GM12875 (cell line): ENCODE results near the gene PTPN2.

Experiments
- H3K4me3 ChIP-seq: one replicate; pipeline ENCODE4 v1.5.1; 2011; ENCODE audit warnings: low read depth, low read length, control low read depth
- TF ChIP-seq, protein P1 (sequence below): IDR thresholded peaks from 2 replicates; pipeline ENCODE4 v1.5.1; 2011; ENCODE audit warnings: low read depth, mild to moderate bottlenecking, control low read depth, inconsistent platforms, low read length, moderate library complexity, borderline replicate concordance; ENCODE audit not compliant: insufficient read depth

PTPN2 gene

DNA sequence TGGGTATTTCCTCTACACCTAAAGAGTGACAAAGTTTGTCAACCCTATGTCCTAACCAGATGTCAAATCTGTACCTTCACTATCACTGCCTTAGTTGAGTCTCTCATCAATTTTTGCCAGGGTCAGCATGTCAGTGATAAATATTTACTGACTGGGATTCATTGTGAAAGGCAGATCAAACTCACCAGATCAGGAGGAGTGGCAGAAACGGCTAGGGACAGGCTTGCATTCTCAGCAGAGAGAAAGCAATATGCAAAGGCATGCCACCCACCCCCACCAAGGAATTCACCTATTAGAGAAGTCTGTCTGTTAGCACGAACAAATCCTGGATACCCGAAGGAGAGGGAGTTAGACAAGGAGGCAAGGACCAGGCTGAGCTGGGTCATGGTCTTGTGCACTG is 62.6 kb downstream of the PTPN2 start:
- no peak overlapping the region for H3K4me3 ChIP-seq
- TF ChIP-seq, protein P1, sequence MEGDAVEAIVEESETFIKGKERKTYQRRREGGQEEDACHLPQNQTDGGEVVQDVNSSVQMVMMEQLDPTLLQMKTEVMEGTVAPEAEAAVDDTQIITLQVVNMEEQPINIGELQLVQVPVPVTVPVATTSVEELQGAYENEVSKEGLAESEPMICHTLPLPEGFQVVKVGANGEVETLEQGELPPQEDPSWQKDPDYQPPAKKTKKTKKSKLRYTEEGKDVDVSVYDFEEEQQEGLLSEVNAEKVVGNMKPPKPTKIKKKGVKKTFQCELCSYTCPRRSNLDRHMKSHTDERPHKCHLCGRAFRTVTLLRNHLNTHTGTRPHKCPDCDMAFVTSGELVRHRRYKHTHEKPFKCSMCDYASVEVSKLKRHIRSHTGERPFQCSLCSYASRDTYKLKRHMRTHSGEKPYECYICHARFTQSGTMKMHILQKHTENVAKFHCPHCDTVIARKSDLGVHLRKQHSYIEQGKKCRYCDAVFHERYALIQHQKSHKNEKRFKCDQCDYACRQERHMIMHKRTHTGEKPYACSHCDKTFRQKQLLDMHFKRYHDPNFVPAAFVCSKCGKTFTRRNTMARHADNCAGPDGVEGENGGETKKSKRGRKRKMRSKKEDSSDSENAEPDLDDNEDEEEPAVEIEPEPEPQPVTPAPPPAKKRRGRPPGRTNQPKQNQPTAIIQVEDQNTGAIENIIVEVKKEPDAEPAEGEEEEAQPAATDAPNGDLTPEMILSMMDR = no peak

DNA sequence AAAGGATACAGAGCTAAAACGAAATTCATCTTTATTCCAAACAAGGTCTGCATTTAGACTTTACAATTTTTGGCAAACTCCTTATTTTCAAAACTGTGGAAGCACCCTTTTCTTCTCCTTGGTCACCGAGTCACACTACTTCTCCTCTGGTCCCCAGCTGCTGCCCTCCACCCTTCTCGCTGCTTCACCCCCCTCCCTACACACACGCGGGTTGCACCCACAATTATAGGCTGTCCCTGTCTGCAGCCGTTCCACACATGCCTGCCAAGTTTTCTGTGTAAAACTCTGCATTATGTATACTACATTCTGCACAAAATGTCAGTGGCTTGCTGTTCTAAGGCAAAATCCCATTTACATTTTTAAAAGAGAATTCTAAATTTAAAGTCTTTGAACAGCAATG is 63.5 kb downstream of the PTPN2 start:
- TF ChIP-seq, protein P1 = no peak

GRCh38 chr18:12819841-12820240 is 64.2 kb downstream of the PTPN2 start:
- TF ChIP-seq, protein P1 = no peak
- H3K4me3 ChIP-seq = no peak overlapping the region

More for the DNA sequence above, 63.5 kb downstream of the PTPN2 start:
- no peak overlapping the region for H3K4me3 ChIP-seq

GRCh38 chr18:12819322-12819721 is 64.7 kb downstream of the PTPN2 start:
- TF ChIP-seq, protein P1 = no peak
- no peak overlapping the region for H3K4me3 ChIP-seq

DNA sequence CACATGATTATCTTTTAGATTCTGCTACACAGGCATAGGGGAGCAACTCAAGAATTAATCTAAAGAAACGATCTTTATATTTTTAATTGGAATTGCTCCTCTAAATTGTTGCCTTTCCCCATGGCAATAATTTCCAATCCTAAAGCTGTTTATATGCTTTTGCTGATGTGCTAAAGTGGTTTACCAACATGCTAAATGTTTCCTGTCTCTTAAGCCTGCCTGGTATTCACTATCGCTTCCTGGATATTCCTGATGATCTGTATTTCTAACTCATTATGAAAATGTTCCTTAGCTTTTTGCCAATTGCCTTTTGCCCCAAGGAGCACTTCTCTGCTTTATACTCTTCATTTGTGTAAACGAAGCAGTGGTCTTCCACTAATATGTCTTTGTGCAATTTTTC is 65.8 kb downstream of the PTPN2 start:
- TF ChIP-seq, protein P1 = no peak
- no peak overlapping the region for H3K4me3 ChIP-seq

DNA sequence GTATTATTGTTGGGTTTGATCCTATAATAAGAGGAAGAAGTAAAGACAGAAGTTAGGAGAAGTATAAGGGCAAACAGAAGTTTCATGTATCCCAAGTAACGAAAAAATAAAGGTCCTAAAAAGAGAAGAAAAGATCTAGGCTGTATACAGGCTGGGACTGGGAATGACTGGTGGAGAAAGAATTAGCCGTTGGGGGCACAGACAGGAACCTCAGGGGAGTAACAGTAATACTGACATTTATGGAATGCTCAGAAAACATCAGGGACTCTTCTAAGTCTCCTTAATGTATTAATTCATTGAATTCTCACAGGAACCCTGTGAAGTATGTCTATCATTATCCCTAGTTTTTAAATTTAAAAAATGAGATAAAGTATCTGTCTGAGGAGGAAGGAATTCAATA is 67.6 kb downstream of the PTPN2 start:
- no peak overlapping the region for H3K4me3 ChIP-seq
- TF ChIP-seq, protein P1 = no peak

DNA sequence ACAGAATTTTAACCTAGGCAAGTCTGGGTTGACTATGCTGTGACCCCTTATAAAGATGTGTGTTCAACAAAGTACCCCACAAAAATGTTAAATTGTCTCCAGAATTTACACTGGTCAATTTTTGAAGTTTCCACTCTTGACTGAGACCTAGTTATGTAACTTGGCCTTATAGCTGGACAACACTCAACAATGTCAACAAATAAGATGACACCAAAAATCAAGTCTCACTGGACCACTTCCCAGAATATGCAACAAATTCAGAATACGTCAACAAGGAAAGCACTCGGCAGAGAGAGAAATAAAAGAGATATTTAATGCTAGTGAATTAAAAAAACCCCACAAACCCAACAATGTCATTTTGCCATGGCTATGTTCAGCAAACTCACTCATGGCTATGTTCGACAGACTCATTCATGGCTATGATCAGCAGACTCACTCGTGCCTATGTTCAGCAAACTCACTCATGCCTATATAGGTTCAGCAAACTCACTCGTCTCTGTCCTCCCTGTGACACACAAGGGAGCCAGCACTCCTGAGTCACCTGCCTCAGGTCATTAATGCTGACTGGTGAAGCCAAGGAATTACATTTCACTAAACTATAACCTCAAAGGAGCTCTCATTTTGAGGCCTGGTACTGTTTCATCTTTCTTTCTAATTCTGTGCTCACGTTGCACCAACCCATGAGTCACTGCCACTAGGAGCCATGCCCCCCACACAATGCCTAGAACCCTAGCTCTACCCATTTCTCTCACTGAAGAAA is 72.7 kb downstream of the PTPN2 start:
- H3K4me3 ChIP-seq = no peak overlapping the region
- TF ChIP-seq, protein P1 = no peak
